Measurements from ENCODE around the gene PSMB5. TPM values are rescaled to one million over a fixed set of nuclear protein-coding genes. Genes with fewer than 3 reads are reported as not detected.

PSMB5 gene
- polyA plus RNA-seq, 1 donor from 2014 or later: 147 TPM

- no peak within 1 kb of the TSS for H3K27ac ChIP-seq (ENCODE audit: low read length)
- no peaks in the 10 kb centered on the region for H3K9me2 ChIP-seq (ENCODE audit: insufficient read depth, low read length)
- H3K36me3 ChIP-seq (ENCODE audit: insufficient read depth, low read length): no peaks in the 10 kb centered on the region
- H4K20me1 ChIP-seq (ENCODE audit: insufficient read depth): no peaks in the 10 kb centered on the region
- H3K9me3 ChIP-seq (ENCODE audit: low read length): no peaks in the 10 kb centered on the region
- H3F3A ChIP-seq (ENCODE audit: insufficient read depth, low read length, poor library complexity, severe bottlenecking): no peaks in the 10 kb centered on the region
- no peak within 1 kb of the TSS for H3K4me3 ChIP-seq (ENCODE audit: low read length)
- no peak within 1 kb of the TSS for H2AFZ ChIP-seq (ENCODE audit: low read depth, low read length)
- H3K4me2 ChIP-seq (ENCODE audit: low read length): no peak within 1 kb of the TSS
- H3K27me3 ChIP-seq (ENCODE audit: insufficient read depth, low read depth, low read length): no peaks in the 10 kb centered on the region
- H3K9ac ChIP-seq (ENCODE audit: low read length): no peak within 1 kb of the TSS
- TF ChIP-seq REST (IDR thresholded peaks at IDR 0.05; ENCODE audit: borderline replicate concordance): no peak
- no peak for TF ChIP-seq POLR2AphosphoS5 (IDR thresholded peaks at IDR 0.05)
- no peak for TF ChIP-seq EZH2 (IDR thresholded peaks at IDR 0.05; ENCODE audit: borderline replicate concordance, insufficient read depth, low read length, poor library complexity, severe bottlenecking)
- TF ChIP-seq SMC3 (conservative IDR thresholded peaks at IDR 0.05; ENCODE audit: poor library complexity): no peak
- TF ChIP-seq MXI1 (conservative IDR thresholded peaks at IDR 0.05; ENCODE audit: poor library complexity, severe bottlenecking): no peak
- TF ChIP-seq TAF1 (IDR thresholded peaks at IDR 0.05; ENCODE audit: low read depth): no peak
- no peak for TF ChIP-seq EP300 (conservative IDR thresholded peaks at IDR 0.05; ENCODE audit: poor library complexity, severe bottlenecking)
- no peak for TF ChIP-seq CTCF (IDR thresholded peaks at IDR 0.05; ENCODE audit: poor library complexity, severe bottlenecking)
- no peak for TF ChIP-seq RAD21 (conservative IDR thresholded peaks at IDR 0.05)
- H3K79me2 ChIP-seq (replicated peaks; ENCODE audit: insufficient read depth, low read length): no peaks in the 10 kb centered on the region
Measured at GRCh38 chr14:23042162-23042965, 7.7 kb upstream of the PSMB5 start, which contains the start of gene PSMB11. PSMB11 (plus strand) TSS chr14:23042212; CDS start chr14:23042226, 14 bp downstream.

GRCh38 chr14:23041729-23042128 is 7.0 kb upstream of the PSMB5 start:
- Histone ChIP-seq H3K4me3 (ENCODE audit: low read length) (no peak overlapping the region), H3K9me3 (ENCODE audit: low read length) (no peaks in the 10 kb centered on the region), H3K4me2 (ENCODE audit: low read length) (no peak overlapping the region), H3F3A (ENCODE audit: insufficient read depth, low read length, poor library complexity, severe bottlenecking) (no peaks in the 10 kb centered on the region), H3K9me2 (ENCODE audit: insufficient read depth, low read length) (no peaks in the 10 kb centered on the region), H3K27me3 (ENCODE audit: insufficient read depth, low read depth, low read length) (no peaks in the 10 kb centered on the region), H2AFZ (ENCODE audit: low read depth, low read length) (no peak overlapping the region), H4K20me1 (ENCODE audit: insufficient read depth) (no peaks in the 10 kb centered on the region), H3K27ac (ENCODE audit: low read length) (no peak overlapping the region), H3K9ac (ENCODE audit: low read length) (no peak overlapping the region), H3K79me2 (replicated peaks; ENCODE audit: insufficient read depth, low read length) (no peaks in the 10 kb centered on the region), H3K36me3 (ENCODE audit: insufficient read depth, low read length) (no peaks in the 10 kb centered on the region)
- TF ChIP-seq SMC3 (conservative IDR thresholded peaks at IDR 0.05; ENCODE audit: poor library complexity): no peak
- TF ChIP-seq EZH2 (IDR thresholded peaks at IDR 0.05; ENCODE audit: borderline replicate concordance, insufficient read depth, low read length, poor library complexity, severe bottlenecking): no peak
- no peak for TF ChIP-seq POLR2AphosphoS5 (IDR thresholded peaks at IDR 0.05)
- TF ChIP-seq TAF1 (IDR thresholded peaks at IDR 0.05; ENCODE audit: low read depth): no peak
- no peak for TF ChIP-seq CTCF (IDR thresholded peaks at IDR 0.05; ENCODE audit: poor library complexity, severe bottlenecking)
- TF ChIP-seq REST (IDR thresholded peaks at IDR 0.05; ENCODE audit: borderline replicate concordance): no peak
- TF ChIP-seq RAD21 (conservative IDR thresholded peaks at IDR 0.05): no peak
- TF ChIP-seq EP300 (conservative IDR thresholded peaks at IDR 0.05; ENCODE audit: poor library complexity, severe bottlenecking): no peak
- no peak for TF ChIP-seq MXI1 (conservative IDR thresholded peaks at IDR 0.05; ENCODE audit: poor library complexity, severe bottlenecking)
